K562 (cell line): ENCODE results near the gene ILF3. TPM values are rescaled to one million over a fixed set of nuclear protein-coding genes. Genes with fewer than 3 reads are reported as not detected.
"Not testable (repeated sequence)": the region's sequence is repeated elsewhere in the genome, so short reads cannot be mapped to it uniquely, and the experiment has no call there.

Experiments
- ATAC-seq: fragments of 200-7000 bp; cut with Tn5 transposase; 3 replicates; pipeline ENCODE4 v1.9.1; 2020; ENCODE audit warnings: moderate library complexity
- BruUV-seq: library from RNA; stranded (reverse); fragments of 400-500 nt; replicated peaks from 2 replicates; lab custom pipeline; 2021; lab: Mats Ljungman, UMichigan
- CTCF ChIA-PET: fragments of 300-600 bp; formaldehyde crosslinking; extraction: SDS; loops from one replicate; lab custom pipeline; 2021; ENCODE audit warnings: low intra/inter-chr PET ratio; lab: Yijun Ruan, JAX
- POLR2A ChIA-PET: fragments of 300-600, 350-650 bp; sonication (Branson Sonifier 250); formaldehyde crosslinking; extraction: SDS; loops from one replicate; lab custom pipeline; 2021; ENCODE audit warnings: antibody characterized with exemption, inconsistent platforms; lab: Yijun Ruan, JAX
- DNase-seq, 4 experiments: peaks; one replicate each; pipeline versions ENCODE4 v3.0.0 to v3.0.0-alpha.2; 2011 to 2018; ENCODE audit warnings: low spot score in 3 of 4, mixed read lengths in 3 of 4; ENCODE audit errors: extremely low read depth in 1 of 4
- FAIRE-seq: peaks from 2 replicates; lab custom pipeline; 2011; peaks lifted over from hg19 to GRCh38; lab: Jason Lieb, UNC
- H2AFZ ChIP-seq: 2 replicates; pipeline ENCODE4 v1.6.0; 2011; ENCODE audit warnings: low read depth, low read length, control low read depth, inconsistent platforms
- H3K27ac ChIP-seq: fragments of 200-600 bp; 3 replicates; pipeline ENCODE4 v1.8.0; 2011; ENCODE audit warnings: low read depth, mild to moderate bottlenecking, control low read depth, inconsistent platforms, low read length, moderate library complexity, mixed read lengths; ENCODE audit errors: extremely low read depth
- H3K27me3 ChIP-seq, 2 experiments: fragments of 300-600 bp in 1 of 2; 2 replicates in 1 of 2; 3 replicates in 1 of 2; pipeline versions ENCODE4 v1.6.0 to v1.8.0; 2011; ENCODE audit warnings: inconsistent platforms in 2 of 2, low read length in 2 of 2, mild to moderate bottlenecking in 1 of 2, mixed read lengths in 1 of 2, moderate library complexity in 1 of 2; ENCODE audit not compliant: control insufficient read depth in 2 of 2, insufficient read depth in 2 of 2
- H3K36me3 ChIP-seq: fragments of 300-600 bp; 3 replicates; pipeline ENCODE4 v1.8.0; 2011; ENCODE audit warnings: mild to moderate bottlenecking, low read length, inconsistent platforms; ENCODE audit not compliant: control insufficient read depth, insufficient read depth
- H3K4me1 ChIP-seq, 2 experiments: fragments of 200-600 bp in 1 of 2; replicated peaks in 1 of 2; 2 replicates in 1 of 2; 3 replicates in 1 of 2; pipeline versions ENCODE4 v1.5.1 to v1.8.0; 2011; ENCODE audit warnings: inconsistent platforms in 2 of 2, low read length in 2 of 2, mild to moderate bottlenecking in 1 of 2, mixed read lengths in 1 of 2, moderate library complexity in 1 of 2; ENCODE audit not compliant: control insufficient read depth in 2 of 2, insufficient read depth in 2 of 2
- H3K4me2 ChIP-seq: 2 replicates; pipeline ENCODE4 v1.6.1; 2011; ENCODE audit warnings: low read length, control low read depth, inconsistent platforms, mixed read lengths; ENCODE audit not compliant: insufficient read depth
- H3K4me3 ChIP-seq: fragments of 200-600 bp; sonication (generic), shearing (Covaris generic); 2 replicates; pipeline ENCODE4 v1.5.1; 2016; ENCODE audit warnings: control low read depth, inconsistent platforms
- H3K79me2 ChIP-seq: fragments of 200-600 bp; 3 replicates; pipeline ENCODE4 v1.8.0; 2011; ENCODE audit warnings: low read length, inconsistent platforms; ENCODE audit not compliant: control insufficient read depth, insufficient read depth
- H3K9ac ChIP-seq, 2 experiments: 2 replicates each; pipeline versions ENCODE4 v1.6.0 to v1.6.1; 2011; ENCODE audit warnings: low read depth in 2 of 2, low read length in 2 of 2, control low read depth in 1 of 2, inconsistent platforms in 1 of 2, mild to moderate bottlenecking in 1 of 2, mixed read lengths in 1 of 2; ENCODE audit not compliant: insufficient read depth in 1 of 2
- H3K9me1 ChIP-seq: one replicate; pipeline ENCODE4 v1.6.0; 2011; ENCODE audit warnings: inconsistent platforms, mild to moderate bottlenecking, low read length, moderate library complexity; ENCODE audit not compliant: control insufficient read depth, insufficient read depth
- H3K9me3 ChIP-seq: replicated peaks from 2 replicates; pipeline ENCODE4 v1.5.1; 2011; ENCODE audit warnings: low read depth, low read length, inconsistent platforms; ENCODE audit not compliant: control insufficient read depth, insufficient read depth
- H4K20me1 ChIP-seq: replicated peaks from 2 replicates; pipeline ENCODE4 v1.6.1; 2011; ENCODE audit warnings: low read length, inconsistent platforms, mixed read lengths; ENCODE audit not compliant: control insufficient read depth, insufficient read depth
- ARNT ChIP-seq, 2 experiments: fragments of 450-650 bp; IDR thresholded peaks; 2 replicates each; pipeline ENCODE4 v1.6.1; 2016; ENCODE audit warnings: mild to moderate bottlenecking in 1 of 2
- ATF4 ChIP-seq: fragments of 450-650 bp; formaldehyde crosslinking; IDR thresholded peaks from 2 replicates; pipeline ENCODE4 v1.4.0; 2022; ENCODE audit warnings: mild to moderate bottlenecking, moderate library complexity
- EP400 ChIP-seq: fragments of 450-650 bp; IDR thresholded peaks from 2 replicates; pipeline ENCODE4 v1.6.1; 2017; ENCODE audit warnings: antibody characterized with exemption, mild to moderate bottlenecking, moderate library complexity
- KAT7 ChIP-seq: sonication (generic); formaldehyde crosslinking; IDR thresholded peaks from 2 replicates; pipeline ENCODE4 v1.8.0; 2022; ENCODE audit warnings: missing genetic modification reagents, mild to moderate bottlenecking, borderline replicate concordance
- NR2C1 ChIP-seq, 2 experiments: fragments of 450-650 bp; IDR thresholded peaks; 2 replicates each; pipeline ENCODE4 v1.6.1; 2017; ENCODE audit warnings: mild to moderate bottlenecking in 2 of 2, antibody characterized with exemption in 1 of 2, inconsistent platforms in 1 of 2, missing compliant biosample characterization in 1 of 2, missing genetic modification characterization in 1 of 2
- PHB2 ChIP-seq: fragments of 450-650 bp; IDR thresholded peaks from 2 replicates; pipeline ENCODE4 v1.6.1; 2017; ENCODE audit warnings: low read depth
- POLR2AphosphoS5 ChIP-seq: IDR thresholded peaks from 2 replicates; pipeline ENCODE4 v1.6.1; 2011; ENCODE audit warnings: mild to moderate bottlenecking, low read depth, low read length, moderate library complexity; ENCODE audit not compliant: control insufficient read depth, insufficient read depth
- PURB ChIP-seq: sonication (generic); formaldehyde crosslinking; IDR thresholded peaks from 2 replicates; pipeline ENCODE4 v1.9.0; 2021; ENCODE audit warnings: low read depth, mild to moderate bottlenecking, missing genetic modification reagents
- RBFOX2 ChIP-seq: fragments of 200-400 bp; formaldehyde crosslinking; IDR thresholded peaks from 2 replicates; pipeline ENCODE4 v1.6.1; 2017; ENCODE audit warnings: low read depth, mild to moderate bottlenecking, low read length, moderate library complexity
- SIRT6 ChIP-seq: IDR thresholded peaks from one replicate; pipeline ENCODE4 v1.6.1; 2012; ENCODE audit warnings: low read depth, mild to moderate bottlenecking, control low read depth, inconsistent platforms, low read length, moderate library complexity
- SIX5 ChIP-seq, 2 experiments: IDR thresholded peaks; 2 replicates each; pipeline ENCODE4 v1.6.1; 2011; ENCODE audit warnings: low read length in 2 of 2, borderline replicate concordance in 1 of 2, low read depth in 1 of 2, mild to moderate bottlenecking in 1 of 2, moderate library complexity in 1 of 2; ENCODE audit not compliant: insufficient read depth in 1 of 2
- TAF1 ChIP-seq: IDR thresholded peaks from 2 replicates; pipeline ENCODE4 v1.6.1; 2011; ENCODE audit warnings: mild to moderate bottlenecking, low read length, moderate library complexity; ENCODE audit not compliant: insufficient read depth, control insufficient read depth, severe bottlenecking; ENCODE audit errors: extremely low read depth
- ZNF764 ChIP-seq: fragments of 250-450 bp; sonication (Bioruptor Pico); IDR thresholded peaks from 2 replicates; pipeline ENCODE4 v1.4.0; 2020; ENCODE audit warnings: low read depth, mild to moderate bottlenecking, moderate library complexity
- WGBS: fragments of 100-300 bp; shearing (Covaris generic); methylation state at CpG from one replicate; pipeline ENCODE4 v1.1.6; 2016; ENCODE audit warnings: low coverage, mixed read lengths; ENCODE audit not compliant: insufficient coverage; ENCODE audit errors: missing lambda C conversion rate; 5-methylcytosine and 5-hydroxymethylcytosine counted together
- in situ Hi-C: fragments of 300-500 bp; cut with MboI; formaldehyde crosslinking; loops from 4 replicates; pipeline ENCODE4 v1.15.0; 2018; ENCODE audit warnings: inconsistent platforms, mixed read lengths
- intact Hi-C: fragments of 100-400 bp; cut with micrococcal nuclease; formaldehyde crosslinking; loops from 2 replicates; pipeline ENCODE4 v1.14.2; 2022
- polyA plus RNA-seq, 8 experiments: library from polyadenylated mRNA; depleted of rRNA in 4 of 8; stranded (reverse) in 5 of 8; unstranded in 3 of 8; fragments of >200 nt; fragmentation: Nextera tagmentation in 2 of 8; fragmentation: Illumina TruSeq in 1 of 8; extraction: Ambion mirVana in 2 of 8; extraction: Trizol in 1 of 8; gene quantifications; 2 replicates each; pipeline versions ENCODE4 v1.2.1 to v1.2.3, GENCODE V29; 2011 to 2014; ENCODE audit warnings: inconsistent platforms in 1 of 8, missing spikeins in 1 of 8
- total RNA-seq, 7 experiments: library from RNA; depleted of rRNA in 6 of 7; stranded (reverse); fragments of >200 nt in 6 of 7; fragmentation: Illumina TruSeq in 2 of 7; extraction: Trizol in 2 of 7; gene quantifications; 2 replicates each; pipeline versions ENCODE4 v1.2.1 to v1.2.3, GENCODE V29; 2011 to 2021; ENCODE audit warnings: low replicate concordance in 1 of 7

Gene ILF3
- total and polyA plus RNA-seq, 9 of the 15 experiments (the other 6 are each of a cell fraction or from before 2014, with no cell fraction given): 26.0 to 453 (median 175) TPM

DNA sequence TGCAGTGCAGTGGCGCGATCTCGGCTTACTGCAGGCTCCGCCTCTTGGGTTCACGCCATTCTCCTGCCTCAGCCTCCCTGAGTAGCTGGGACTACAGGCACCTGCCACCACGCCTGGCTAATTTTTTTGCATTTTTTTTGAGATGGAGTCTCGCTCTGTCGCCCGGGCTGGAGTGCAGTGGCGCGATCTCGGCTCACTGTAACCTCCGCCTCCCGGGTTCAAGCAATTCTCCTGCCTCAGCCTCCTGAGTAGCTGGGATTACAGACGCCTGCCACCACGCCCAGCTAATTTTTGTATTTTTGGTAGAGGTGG lies 9.1 kb downstream of the ILF3 start:
- H3K4me2 ChIP-seq, H3K9me3 ChIP-seq, BruUV-seq, H3K9me1 ChIP-seq, H2AFZ ChIP-seq, H3K27ac ChIP-seq, in situ Hi-C loops, FAIRE-seq, CTCF ChIA-PET, H3K27me3 ChIP-seq, H3K9ac ChIP-seq, intact Hi-C loops, DNase-seq, H3K4me3 ChIP-seq, ATAC-seq: not testable (repeated sequence)
- WGBS: 79% methylated on average over 5 of the region's 16 CpGs
- TF ChIP-seq RBFOX2: peak; percentile 47; the same call in 1 of the 2 replicates
- peaks cover 21 to 24% of the 10 kb centered on the region in 2 experiments; a peak in 4 of 5 replicates for H3K4me1 ChIP-seq
- H3K36me3 ChIP-seq: peaks cover 67% of the 10 kb centered on the region
- peaks cover 100% of the 10 kb centered on the region for H3K79me2 ChIP-seq
- H4K20me1 ChIP-seq: peaks cover 58% of the 10 kb centered on the region
- POLR2A ChIA-PET: interaction anchor here (0.6 kb wide), 2 partner anchors 49 to 51 kb away, joined by 3 to 5 read pairs; no protein-coding TSS in a partner anchor

GRCh38 chr19:10667867-10668266 lies 13.7 kb downstream of the ILF3 start:
- H3K36me3 ChIP-seq: peaks cover 66% of the 10 kb centered on the region
- CTCF ChIA-PET: interaction anchor here (0.7 kb wide), 1 partner anchor 86 kb away, joined by 3 read pairs; no protein-coding TSS in a partner anchor
- ATAC-seq (no peak), DNase-seq (no peak), FAIRE-seq (no peak)
- no peak overlapping the region for H3K9ac ChIP-seq
- TF ChIP-seq SIX5 (IDR thresholded peaks at IDR 0.05; ENCODE audit: borderline replicate concordance in 1 of 2, insufficient read depth in 1 of 2, low read depth in 1 of 2, low read length in 2 of 2) (no peak), EP400 (no peak), SIRT6 (no peak), ZNF764 (CRISPR knock-in tag) (no peak), ARNT (IDR thresholded peaks at IDR 0.05) (no peak), KAT7 (CRISPR knock-in tag) (no peak), TAF1 (no peak), PHB2 (no peak), ATF4 (CRISPR knock-in tag) (no peak), PURB (CRISPR knock-in tag) (no peak), NR2C1 (IDR thresholded peaks at IDR 0.05) (no peak), NR2C1 (tag; IDR thresholded peaks at IDR 0.05) (no peak), POLR2AphosphoS5 (no peak)
- intact Hi-C loops: no loop called here
- H3K9me3 ChIP-seq: no peaks in the 10 kb centered on the region
- POLR2A ChIA-PET: interaction anchor here (0.6 kb wide), 1 partner anchor 86 kb away, joined by 3 read pairs; no protein-coding TSS in a partner anchor
- H3K4me3 ChIP-seq: no peak overlapping the region
- H2AFZ ChIP-seq: no peak overlapping the region
- peaks cover 39% of the 10 kb centered on the region for H4K20me1 ChIP-seq
- no peak overlapping the region for H3K4me2 ChIP-seq
- WGBS: 90% methylated on average over 6 of the region's 6 CpGs
- BruUV-seq: no TSS peak
- peaks cover 2% of the 10 kb centered on the region for H3K9me1 ChIP-seq
- no peaks in the 10 kb centered on the region for H3K27me3 ChIP-seq
- peaks cover 0 to 2% of the 10 kb centered on the region in 2 experiments; a peak in 2 of 5 replicates for H3K4me1 ChIP-seq
- in situ Hi-C loops: no loop called here
- H3K79me2 ChIP-seq: peaks cover 98% of the 10 kb centered on the region
- no peak overlapping the region for H3K27ac ChIP-seq
